Lung (tissue), 12 donors: ENCODE data around the gene POLDIP3. TPM values are rescaled to one million over a fixed set of nuclear protein-coding genes. Genes with fewer than 3 reads are reported as not detected.
"Not testable (repeated sequence)": the region's sequence is repeated elsewhere in the genome, so short reads cannot be mapped to it uniquely, and the experiment has no call there.

Experiments
- ATAC-seq: fragments of 200-7000 bp; cut with Tn5 transposase; one replicate; pipeline ENCODE4 v1.9.1; 2020; ENCODE audit warnings: moderate number of reproducible peaks; ENCODE audit not compliant: insufficient read depth, low FRiP score
- DNase-seq, 3 donors: peaks; one replicate each; pipeline ENCODE4 v3.0.0-alpha.2; 2013 to 2017
- H3K27ac ChIP-seq, 2 donors: one replicate each; pipeline ENCODE4 v1.5.1; 2013; ENCODE audit warnings: mild to moderate bottlenecking in 2 of 2, moderate library complexity in 2 of 2, control low read depth in 1 of 2, inconsistent platforms in 1 of 2, low read depth in 1 of 2, low read length in 1 of 2
- H3K27me3 ChIP-seq, 3 donors: one replicate each; pipeline ENCODE4 v1.5.1; 2013; ENCODE audit warnings: low read length in 2 of 3; ENCODE audit not compliant: control insufficient read depth in 3 of 3, insufficient read depth in 3 of 3
- H3K36me3 ChIP-seq, 4 donors: one replicate each; pipeline ENCODE4 v1.5.1; 2013; ENCODE audit warnings: low read length in 4 of 4, mild to moderate bottlenecking in 1 of 4, moderate library complexity in 1 of 4; ENCODE audit not compliant: control insufficient read depth in 4 of 4, insufficient read depth in 4 of 4
- H3K4me1 ChIP-seq, 5 donors: one replicate each; pipeline ENCODE4 v1.5.1; 2013; ENCODE audit warnings: low read length in 5 of 5, mild to moderate bottlenecking in 2 of 5, moderate library complexity in 1 of 5; ENCODE audit not compliant: control insufficient read depth in 5 of 5, insufficient read depth in 5 of 5
- H3K4me3 ChIP-seq: one replicate; pipeline ENCODE4 v1.5.1; 2013; ENCODE audit warnings: mild to moderate bottlenecking, control low read depth, moderate library complexity
- H3K9ac ChIP-seq, 2 donors: one replicate each; pipeline ENCODE4 v1.5.1; 2013; ENCODE audit warnings: low read length in 2 of 2, control low read depth in 1 of 2; ENCODE audit not compliant: insufficient read depth in 1 of 2
- H3K9me3 ChIP-seq, 4 donors: one replicate each; pipeline ENCODE4 v1.5.1; 2013; ENCODE audit warnings: low read length in 3 of 4, mild to moderate bottlenecking in 1 of 4, moderate library complexity in 1 of 4; ENCODE audit not compliant: control insufficient read depth in 4 of 4, insufficient read depth in 3 of 4
- WGBS, 2 donors: extraction: QIAGEN DNeasy Blood & Tissue Kit; methylation state at CpG; one replicate each; pipeline ENCODE4 v1.1.7; 2013; 5-methylcytosine and 5-hydroxymethylcytosine counted together
- polyA plus RNA-seq, 2 donors: library from polyadenylated mRNA; stranded (reverse); fragments of 200-250 nt; gene quantifications; one replicate each; pipeline ENCODE4 v1.2.1, GENCODE V29; 2013
- total RNA-seq, 2 donors: library from RNA; depleted of rRNA in 1 of 2; stranded (reverse); fragments of >200 nt in 1 of 2; gene quantifications; one replicate each; pipeline ENCODE4 v1.2.1, GENCODE V29; 2014 to 2021
- TF ChIP-seq, protein P1 (sequence below): IDR thresholded peaks from 2 replicates; pipeline ENCODE4 v1.5.1; 2012; ENCODE audit warnings: mild to moderate bottlenecking; ENCODE audit errors: control extremely low read depth, extremely low read depth
- donor health status: control.
- donor health status: control.
- donor health status: Bipolar disorder and iron deficiency.
- donor health status: healthy.
- donor health status: DM: yes; HTN: yes; CAD: no.

POLDIP3 gene
- total and polyA plus RNA-seq, 4 donors: 20.5 to 62.1 (median 42.7) TPM

GRCh38 chr22:42608136-42608822 is 6.4 kb downstream of the POLDIP3 start:
- 69 to 74% methylated on average over 11 of the region's 11 CpGs for WGBS, 2 donors
- Histone ChIP-seq H3K36me3 (peaks cover 0 to 18% (median 5%) of the 10 kb centered on the region in 4 donors), H3K9me3 (no peaks in the 10 kb centered on the region), H3K27me3 (no peaks in the 10 kb centered on the region), H3K4me3 (no peak overlapping the region), H3K4me1 (peaks cover 19 to 52% (median 43%) of the 10 kb centered on the region in 5 donors), H3K9ac (no peak overlapping the region), H3K27ac (peak overlapping the region; percentile 45 to 80)
- DNase-seq (peak; percentile 77 to 88 (median 87)), ATAC-seq (no peak)
- TF ChIP-seq, protein P1, sequence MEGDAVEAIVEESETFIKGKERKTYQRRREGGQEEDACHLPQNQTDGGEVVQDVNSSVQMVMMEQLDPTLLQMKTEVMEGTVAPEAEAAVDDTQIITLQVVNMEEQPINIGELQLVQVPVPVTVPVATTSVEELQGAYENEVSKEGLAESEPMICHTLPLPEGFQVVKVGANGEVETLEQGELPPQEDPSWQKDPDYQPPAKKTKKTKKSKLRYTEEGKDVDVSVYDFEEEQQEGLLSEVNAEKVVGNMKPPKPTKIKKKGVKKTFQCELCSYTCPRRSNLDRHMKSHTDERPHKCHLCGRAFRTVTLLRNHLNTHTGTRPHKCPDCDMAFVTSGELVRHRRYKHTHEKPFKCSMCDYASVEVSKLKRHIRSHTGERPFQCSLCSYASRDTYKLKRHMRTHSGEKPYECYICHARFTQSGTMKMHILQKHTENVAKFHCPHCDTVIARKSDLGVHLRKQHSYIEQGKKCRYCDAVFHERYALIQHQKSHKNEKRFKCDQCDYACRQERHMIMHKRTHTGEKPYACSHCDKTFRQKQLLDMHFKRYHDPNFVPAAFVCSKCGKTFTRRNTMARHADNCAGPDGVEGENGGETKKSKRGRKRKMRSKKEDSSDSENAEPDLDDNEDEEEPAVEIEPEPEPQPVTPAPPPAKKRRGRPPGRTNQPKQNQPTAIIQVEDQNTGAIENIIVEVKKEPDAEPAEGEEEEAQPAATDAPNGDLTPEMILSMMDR: no peak

GRCh38 chr22:42607641-42608040 is 7.0 kb downstream of the POLDIP3 start:
- not testable (repeated sequence) for DNase-seq, H3K27ac ChIP-seq, ATAC-seq, H3K9ac ChIP-seq, H3K27me3 ChIP-seq, H3K4me3 ChIP-seq, H3K9me3 ChIP-seq
- 90 to 91% methylated on average over 28 to 31 of the region's 31 CpGs for WGBS, 2 donors
- Histone ChIP-seq H3K36me3 (peaks cover under 1 to 19% (median 8%) of the 10 kb centered on the region in 4 donors), H3K4me1 (peaks cover 13 to 46% (median 42%) of the 10 kb centered on the region in 5 donors)

- H3K27me3 ChIP-seq: no peaks in the 10 kb centered on the region
- peaks cover 0 to 2% (median 0%) of the 10 kb centered on the region in 4 donors for H3K9me3 ChIP-seq
- peaks cover 8 to 24% (median 15%) of the 10 kb centered on the region in 5 donors for H3K4me1 ChIP-seq
- peak in 1 of 3 donors; percentile 32 for DNase-seq
- TF ChIP-seq, protein P1: no peak
- 55 to 73% methylated on average over 3 of the region's 3 CpGs for WGBS, 2 donors
- ATAC-seq: no peak
- no peak overlapping the region for H3K9ac ChIP-seq
- H3K27ac ChIP-seq: peak overlapping the region in 1 of 2 donors; percentile 9
- H3K4me3 ChIP-seq: no peak overlapping the region
- peaks cover 12 to 33% (median 23%) of the 10 kb centered on the region in 4 donors for H3K36me3 ChIP-seq
These were observed 10.3 kb downstream of the POLDIP3 start for GRCh38 chr22:42604403-42604802.

DNA sequence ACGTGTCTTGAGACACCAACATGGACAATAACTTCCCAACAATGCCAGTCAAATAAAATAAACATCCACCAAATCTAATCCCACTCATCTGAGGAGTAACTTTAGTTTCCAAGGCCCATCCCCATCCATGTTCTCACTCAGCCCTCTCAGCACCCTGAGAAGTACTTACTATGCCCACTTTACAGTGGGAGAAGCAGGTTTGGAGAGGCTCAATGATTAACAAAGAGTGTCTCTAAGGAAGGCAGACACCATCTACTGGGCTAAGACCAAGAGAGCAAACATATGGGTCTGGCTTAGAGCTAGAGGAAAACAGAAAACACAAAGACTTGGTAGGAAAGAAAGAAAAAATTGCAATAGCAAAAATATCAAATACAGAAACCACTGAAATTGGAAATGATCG is 11.3 kb downstream of the POLDIP3 start:
- Histone ChIP-seq H3K27me3 (no peaks in the 10 kb centered on the region), H3K4me3 (no peak overlapping the region), H3K9ac (no peak overlapping the region), H3K9me3 (peaks cover 0 to 2% (median 0%) of the 10 kb centered on the region in 4 donors), H3K36me3 (peaks cover 19 to 41% (median 31%) of the 10 kb centered on the region in 4 donors), H3K27ac (no peak overlapping the region), H3K4me1 (peaks cover 5 to 16% (median 8%) of the 10 kb centered on the region in 5 donors)
- DNase-seq (peak in 1 of 3 donors; percentile 34), ATAC-seq (peak; percentile 36)
- 64 to 75% methylated on average over 2 of the region's 2 CpGs for WGBS, 2 donors
- TF ChIP-seq, protein P1: no peak
